IMR-90 (cell line): ENCODE data around the gene MYO1H. TPM values are rescaled to one million over a fixed set of nuclear protein-coding genes. Genes with fewer than 3 reads are reported as not detected.
A peak's percentile ranks its signal among the peaks of the same experiment; 100 is the strongest.

Experiments
- ATAC-seq: fragments of 200-7000 bp; cut with Tn5 transposase; 2 replicates; pipeline ENCODE4 v1.9.1; 2020; ENCODE audit warnings: low read depth, mild to moderate bottlenecking, moderate library complexity
- BruUV-seq: library from RNA; stranded (reverse); fragments of 400-500 nt; replicated peaks from 2 replicates; lab custom pipeline; 2021; lab: Mats Ljungman, UMichigan
- CTCF ChIA-PET: fragments of 300-600 bp; formaldehyde crosslinking; extraction: SDS; loops from one replicate; lab custom pipeline; 2021; ENCODE audit warnings: antibody characterized with exemption; lab: Yijun Ruan, JAX
- POLR2A ChIA-PET: fragments of 300-600 bp; sonication (Branson Sonifier 250); formaldehyde crosslinking; loops from one replicate; lab custom pipeline; 2022; ENCODE audit warnings: antibody characterized with exemption; ENCODE audit not compliant: unreplicated experiment; lab: Charles Lee
- DNase-seq: peaks from one replicate; pipeline ENCODE4 v3.0.0; 2013
- H2AFZ ChIP-seq: replicated peaks from 2 replicates; pipeline ENCODE3; 2013; ENCODE audit warnings: low read length, mild to moderate bottlenecking; ENCODE audit not compliant: poor library complexity
- H2AK5ac ChIP-seq: 2 replicates; pipeline ENCODE4 v1.6.1; 2013; ENCODE audit warnings: low read depth, low read length, inconsistent platforms
- H2AK9ac ChIP-seq: replicated peaks from 2 replicates; pipeline ENCODE3; 2013; ENCODE audit warnings: mild to moderate bottlenecking, low read depth, low read length, moderate library complexity; ENCODE audit not compliant: poor library complexity
- H2BK120ac ChIP-seq: 2 replicates; pipeline ENCODE4 v1.6.1; 2013; ENCODE audit warnings: low read depth, low read length, inconsistent platforms
- H2BK15ac ChIP-seq: 3 replicates; pipeline ENCODE4 v1.6.1; 2013; ENCODE audit warnings: low read depth, low read length, inconsistent platforms
- H2BK20ac ChIP-seq: 2 replicates; pipeline ENCODE4 v1.6.1; 2013; ENCODE audit warnings: low read depth, mild to moderate bottlenecking, inconsistent platforms, low read length, moderate library complexity
- H2BK5ac ChIP-seq: 2 replicates; pipeline ENCODE4 v1.6.1; 2013; ENCODE audit warnings: mild to moderate bottlenecking, low read depth, low read length, inconsistent platforms; ENCODE audit not compliant: poor library complexity, severe bottlenecking
- H3K14ac ChIP-seq: replicated peaks from 2 replicates; pipeline ENCODE4 v1.6.1; 2013; ENCODE audit warnings: low read depth, low read length, inconsistent platforms
- H3K18ac ChIP-seq: 2 replicates; pipeline ENCODE4 v1.6.1; 2013; ENCODE audit warnings: low read depth, low read length, control low read depth
- H3K23ac ChIP-seq: 2 replicates; pipeline ENCODE4 v1.6.1; 2013; ENCODE audit warnings: low read depth, low read length, inconsistent platforms
- H3K27ac ChIP-seq: 2 replicates; pipeline ENCODE4 v1.5.1; 2013; ENCODE audit warnings: mild to moderate bottlenecking, control low read depth, low read length; ENCODE audit not compliant: insufficient read depth
- H3K27me3 ChIP-seq: 2 replicates; pipeline ENCODE4 v1.6.1; 2013; ENCODE audit warnings: low read length; ENCODE audit not compliant: control insufficient read depth, insufficient read depth
- H3K36me3 ChIP-seq: 2 replicates; pipeline ENCODE4 v1.6.1; 2013; ENCODE audit warnings: low read length, mixed read lengths; ENCODE audit not compliant: control insufficient read depth, insufficient read depth
- H3K4ac ChIP-seq: 2 replicates; pipeline ENCODE4 v1.6.1; 2013; ENCODE audit warnings: low read depth, low read length, inconsistent platforms
- H3K4me1 ChIP-seq: 2 replicates; pipeline ENCODE4 v1.6.1; 2013; ENCODE audit warnings: low read length, mixed read lengths; ENCODE audit not compliant: control insufficient read depth, insufficient read depth
- H3K4me2 ChIP-seq: 2 replicates; pipeline ENCODE4 v1.6.1; 2013; ENCODE audit warnings: low read depth, mild to moderate bottlenecking, control low read depth, low read length, moderate library complexity
- H3K4me3 ChIP-seq: 2 replicates; pipeline ENCODE4 v1.5.1; 2013; ENCODE audit warnings: low read depth, mild to moderate bottlenecking, control low read depth, low read length, moderate library complexity; ENCODE audit not compliant: insufficient read depth
- H3K56ac ChIP-seq: 2 replicates; pipeline ENCODE4 v1.6.1; 2013; ENCODE audit warnings: low read length, inconsistent platforms; ENCODE audit not compliant: insufficient read depth; ENCODE audit errors: extremely low read depth
- H3K79me1 ChIP-seq, 2 experiments: 2 replicates each; pipeline ENCODE4 v1.6.1; 2013; ENCODE audit warnings: low read length in 2 of 2, inconsistent platforms in 1 of 2, low read depth in 1 of 2
- H3K9ac ChIP-seq: 2 replicates; pipeline ENCODE4 v1.6.1; 2013; ENCODE audit warnings: low read depth, low read length, control low read depth
- H3K9me1 ChIP-seq: 2 replicates; pipeline ENCODE4 v1.6.1; 2013; ENCODE audit warnings: low read length, inconsistent platforms; ENCODE audit not compliant: insufficient read depth
- H3K9me3 ChIP-seq: 2 replicates; pipeline ENCODE4 v1.6.1; 2013; ENCODE audit warnings: low read length; ENCODE audit not compliant: control insufficient read depth, insufficient read depth
- H4K20me1 ChIP-seq: 2 replicates; pipeline ENCODE4 v1.6.1; 2013; ENCODE audit warnings: low read length, inconsistent platforms; ENCODE audit not compliant: insufficient read depth
- H4K5ac ChIP-seq: 2 replicates; pipeline ENCODE4 v1.6.1; 2013; ENCODE audit warnings: mild to moderate bottlenecking, low read depth, low read length, control low read depth
- H4K8ac ChIP-seq, 2 experiments: 2 replicates each; pipeline ENCODE4 v1.6.1; 2013; ENCODE audit warnings: low read depth in 2 of 2, low read length in 2 of 2, control low read depth in 1 of 2, inconsistent platforms in 1 of 2
- H4K91ac ChIP-seq: 2 replicates; pipeline ENCODE4 v1.6.1; 2013; ENCODE audit warnings: low read depth, low read length, inconsistent platforms; ENCODE audit not compliant: insufficient read depth
- BHLHE40 ChIP-seq: fragments of 150-350 bp; IDR thresholded peaks from 2 replicates; pipeline ENCODE4 v1.6.1; 2016; ENCODE audit warnings: mild to moderate bottlenecking, low read depth, low read length
- FOS ChIP-seq: fragments of 150-350 bp; IDR thresholded peaks from 2 replicates; pipeline ENCODE4 v1.6.1; 2016; ENCODE audit warnings: low read depth, low read length
- MAFK ChIP-seq: IDR thresholded peaks from 2 replicates; pipeline ENCODE4 v1.6.1; 2012; ENCODE audit warnings: low read depth, low read length, improper control_type of control experiment
- NFE2L2 ChIP-seq: fragments of 150-350 bp; IDR thresholded peaks from 2 replicates; pipeline ENCODE4 v1.6.1; 2016; ENCODE audit warnings: low read depth, mild to moderate bottlenecking, low read length
- POLR2A ChIP-seq: IDR thresholded peaks from 2 replicates; pipeline ENCODE4 v1.6.1; 2012; ENCODE audit warnings: mild to moderate bottlenecking, low read depth, low read length
- RAD21 ChIP-seq: IDR thresholded peaks from 2 replicates; pipeline ENCODE4 v1.6.1; 2012; ENCODE audit warnings: low read length, improper control_type of control experiment
- RFX5 ChIP-seq: IDR thresholded peaks from 2 replicates; pipeline ENCODE4 v1.8.0; 2012; ENCODE audit warnings: low read depth, mild to moderate bottlenecking, low read length, moderate library complexity
- SMC3 ChIP-seq: fragments of 150-350 bp; IDR thresholded peaks from 2 replicates; pipeline ENCODE4 v1.6.1; 2016; ENCODE audit warnings: low read depth, mild to moderate bottlenecking, antibody characterized with exemption, low read length, moderate library complexity
- WGBS, 2 experiments: methylation state at CpG; one replicate each; pipeline versions ENCODE4 v1.1.5 to v1.1.7; 2013; ENCODE audit warnings: missing lambda C conversion rate in 2 of 2; ENCODE audit not compliant: insufficient read length in 1 of 2; ENCODE audit errors: extremely low coverage in 2 of 2; 5-methylcytosine and 5-hydroxymethylcytosine counted together
- dilution Hi-C: fragments of 300-500 bp; cut with HindIII; formaldehyde crosslinking; loops from one replicate; pipeline ENCODE4 v1.14.3; 2018; ENCODE audit warnings: low sequenced_read_pairs; ENCODE audit not compliant: unreplicated experiment
- in situ Hi-C: fragments of 300-500 bp; cut with MboI; formaldehyde crosslinking; loops from 3 replicates; pipeline ENCODE4 v1.14.3; 2019; ENCODE audit warnings: low sequenced_read_pairs, inconsistent platforms, mixed read lengths
- intact Hi-C: fragments of 100-400 bp; cut with micrococcal nuclease; formaldehyde crosslinking; loops from 2 replicates; pipeline ENCODE4 v1.10.0; 2022
- polyA plus RNA-seq, 3 experiments: library from polyadenylated mRNA; depleted of rRNA; stranded (reverse); fragments of >200 nt; gene quantifications; 2 replicates each; pipeline ENCODE4 v1.2.3, GENCODE V29; 2012; ENCODE audit warnings: low replicate concordance in 1 of 3
- total RNA-seq: library from RNA; depleted of rRNA; stranded (reverse); fragments of >200 nt; gene quantifications from 2 replicates; pipeline ENCODE4 v1.2.3, GENCODE V29; 2012
- TF ChIP-seq, protein P1 (sequence below): fragments of 150-350 bp; IDR thresholded peaks from 2 replicates; pipeline ENCODE4 v1.6.1; 2017; ENCODE audit warnings: mild to moderate bottlenecking, antibody characterized with exemption, low read length, low read depth
- TF ChIP-seq, protein P2 (sequence below): fragments of 150-350 bp; IDR thresholded peaks from 2 replicates; pipeline ENCODE4 v1.6.1; 2016; ENCODE audit warnings: low read depth, mild to moderate bottlenecking, low read length, moderate library complexity, borderline replicate concordance

The MYO1H gene
- total and polyA plus RNA-seq, 2 of the 4 experiments (the other 2 are of a cell fraction), result not detected

DNA sequence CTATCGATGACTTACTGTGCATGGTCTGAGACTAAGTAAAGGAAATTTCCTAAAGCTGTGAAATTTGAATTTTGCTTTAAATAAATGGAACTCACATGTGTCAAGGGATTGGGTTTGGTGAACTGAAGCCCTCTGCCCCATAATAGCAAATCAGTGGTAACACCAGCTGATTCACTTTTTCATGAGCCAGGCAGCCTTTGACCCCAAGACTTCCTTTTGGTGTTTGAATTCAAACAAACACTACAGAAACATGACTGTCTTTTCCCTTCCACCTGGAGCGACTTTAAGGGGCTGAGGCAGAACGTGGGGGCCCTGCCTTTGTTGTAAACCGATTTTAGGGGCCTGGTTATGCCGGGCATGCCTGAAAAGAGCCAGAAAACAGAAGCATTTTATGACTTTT lies 100.6 kb downstream of the MYO1H start:
- Histone ChIP-seq H3K4me2 (no peak overlapping the region), H3K14ac (no peak overlapping the region), H2BK120ac (no peak overlapping the region), H2BK15ac (no peak overlapping the region), H2BK20ac (no peak overlapping the region), H2AK5ac (no peak overlapping the region; the same call in 1 of the 2 replicates), H4K8ac (no peak overlapping the region), H3K27ac (peak overlapping the region; percentile 41; the same call in 1 of the 2 replicates), H3K4me1 (peaks cover 15% of the 10 kb centered on the region), H2AFZ (no peak overlapping the region), H3K9me1 (peaks cover 16% of the 10 kb centered on the region), H2AK9ac (no peak overlapping the region), H3K56ac (no peak overlapping the region), H4K20me1 (peaks cover 39% of the 10 kb centered on the region), H3K23ac (no peak overlapping the region), H3K18ac (no peak overlapping the region; the same call in 1 of the 2 replicates), H4K91ac (no peak overlapping the region), H2BK5ac (peak overlapping the region; percentile 29), H4K5ac (no peak overlapping the region), H3K4me3 (no peak overlapping the region), H3K79me1 (peaks cover 35 to 85% of the 10 kb centered on the region in 2 experiments), H3K9me3 (no peaks in the 10 kb centered on the region), H3K36me3 (peaks cover 62% of the 10 kb centered on the region), H3K27me3 (no peaks in the 10 kb centered on the region), H3K4ac (no peak overlapping the region), H3K9ac (no peak overlapping the region)
- ATAC-seq, result peak; percentile 22; the same call in 1 of the 2 replicates
- 57% methylated on average over 1 of the region's 5 CpGs; no CpG with 5 or more reads in 1 of the 2 experiments for WGBS, 2 experiments
- BruUV-seq, result no TSS peak
- in situ Hi-C loops (no loop called here), dilution Hi-C loops (no loop called here), intact Hi-C loops (no loop called here)
- peak; percentile 37 for DNase-seq
- ChIA-PET CTCF (interaction anchor here (0.7 to 0.9 kb wide), 2 partner anchors 15 to 25 kb away, joined by 3 to 4 read pairs; no protein-coding TSS in a partner anchor), POLR2A (no interaction called here)
- TF ChIP-seq SMC3 (no peak), MAFK (no peak), NFE2L2 (no peak), BHLHE40 (no peak), RFX5 (no peak), POLR2A (no peak), RAD21 (no peak), FOS (no peak)
- TF ChIP-seq, protein P1, sequence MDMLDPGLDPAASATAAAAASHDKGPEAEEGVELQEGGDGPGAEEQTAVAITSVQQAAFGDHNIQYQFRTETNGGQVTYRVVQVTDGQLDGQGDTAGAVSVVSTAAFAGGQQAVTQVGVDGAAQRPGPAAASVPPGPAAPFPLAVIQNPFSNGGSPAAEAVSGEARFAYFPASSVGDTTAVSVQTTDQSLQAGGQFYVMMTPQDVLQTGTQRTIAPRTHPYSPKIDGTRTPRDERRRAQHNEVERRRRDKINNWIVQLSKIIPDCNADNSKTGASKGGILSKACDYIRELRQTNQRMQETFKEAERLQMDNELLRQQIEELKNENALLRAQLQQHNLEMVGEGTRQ, result no peak
- TF ChIP-seq, protein P2, sequence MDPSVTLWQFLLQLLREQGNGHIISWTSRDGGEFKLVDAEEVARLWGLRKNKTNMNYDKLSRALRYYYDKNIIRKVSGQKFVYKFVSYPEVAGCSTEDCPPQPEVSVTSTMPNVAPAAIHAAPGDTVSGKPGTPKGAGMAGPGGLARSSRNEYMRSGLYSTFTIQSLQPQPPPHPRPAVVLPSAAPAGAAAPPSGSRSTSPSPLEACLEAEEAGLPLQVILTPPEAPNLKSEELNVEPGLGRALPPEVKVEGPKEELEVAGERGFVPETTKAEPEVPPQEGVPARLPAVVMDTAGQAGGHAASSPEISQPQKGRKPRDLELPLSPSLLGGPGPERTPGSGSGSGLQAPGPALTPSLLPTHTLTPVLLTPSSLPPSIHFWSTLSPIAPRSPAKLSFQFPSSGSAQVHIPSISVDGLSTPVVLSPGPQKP, result no peak
